Measurements from ENCODE around the gene ASCL5.

DNA sequence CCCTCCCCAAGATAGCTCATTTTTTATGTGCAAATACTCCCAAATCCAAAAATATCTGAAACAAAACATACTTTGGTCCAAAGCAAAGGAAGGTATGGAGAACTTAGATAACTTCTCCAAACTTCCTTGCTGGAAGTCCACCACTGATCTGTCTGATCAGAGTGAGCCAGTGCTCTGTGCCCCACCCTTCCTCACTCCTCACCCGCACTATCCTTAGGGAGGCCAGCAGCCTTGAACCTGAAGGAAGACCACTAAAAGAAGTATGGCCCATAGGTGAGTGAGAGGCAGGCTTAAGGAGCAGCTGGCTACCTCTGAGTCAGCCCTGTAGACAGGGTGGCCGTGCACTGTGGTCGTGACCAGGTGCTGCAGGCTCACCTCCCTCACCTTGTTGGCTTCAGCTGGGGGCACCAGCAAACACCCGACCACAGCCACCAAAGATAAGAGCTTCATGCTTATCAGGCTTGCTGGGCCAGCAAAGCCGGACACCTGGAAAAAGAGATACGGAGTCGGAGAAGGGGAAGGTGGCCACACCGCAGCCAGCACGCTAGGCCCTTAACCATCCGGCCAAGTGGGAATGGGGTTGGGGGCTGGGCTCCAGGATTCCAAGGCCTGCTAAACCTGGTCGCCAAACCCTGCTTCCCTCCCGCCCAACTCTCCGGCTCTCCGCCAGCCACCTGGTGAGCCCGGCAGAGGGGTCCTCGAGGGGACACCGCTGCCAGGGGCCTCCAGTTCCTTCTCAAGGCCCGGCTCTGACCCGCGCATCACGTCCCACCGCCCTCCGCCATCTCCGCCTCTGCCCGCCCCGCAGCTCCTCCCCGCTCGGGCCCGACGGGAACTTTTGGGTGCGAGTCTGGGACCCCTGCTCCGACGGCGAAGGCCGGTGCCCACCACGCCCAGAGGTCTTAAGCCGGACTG lies 26.7 kb upstream of the ASCL5 start:
- TF ChIP-seq ZNF274 (IDR thresholded peaks at IDR 0.05; ENCODE audit: low read depth, low read length) = no peak
- TF ChIP-seq SUZ12 (IDR thresholded peaks at IDR 0.05; ENCODE audit: extremely low read depth, insufficient read depth, insufficient read length) = no peak
- TF ChIP-seq YY1 (IDR thresholded peaks at IDR 0.05; ENCODE audit: insufficient read depth, insufficient read length) = no peak
